ENCODE results near the gene IGF2. TPM values are rescaled to one million over a fixed set of nuclear protein-coding genes. Genes with fewer than 3 reads are reported as not detected.

IGF2 gene
- total RNA-seq, 1 donor from 2014 or later = 6.6 TPM

- Histone ChIP-seq H3K27me3 (ENCODE audit: control insufficient read depth, insufficient read depth, low read length) (peaks cover 2% of the 10 kb centered on the region), H3K4me3 (ENCODE audit: low read depth, low read length) (no peak overlapping the region), H3K36me3 (ENCODE audit: control insufficient read depth, insufficient read depth, low read length) (no peaks in the 10 kb centered on the region)
- no peak for FAIRE-seq
- TF ChIP-seq, protein P1, sequence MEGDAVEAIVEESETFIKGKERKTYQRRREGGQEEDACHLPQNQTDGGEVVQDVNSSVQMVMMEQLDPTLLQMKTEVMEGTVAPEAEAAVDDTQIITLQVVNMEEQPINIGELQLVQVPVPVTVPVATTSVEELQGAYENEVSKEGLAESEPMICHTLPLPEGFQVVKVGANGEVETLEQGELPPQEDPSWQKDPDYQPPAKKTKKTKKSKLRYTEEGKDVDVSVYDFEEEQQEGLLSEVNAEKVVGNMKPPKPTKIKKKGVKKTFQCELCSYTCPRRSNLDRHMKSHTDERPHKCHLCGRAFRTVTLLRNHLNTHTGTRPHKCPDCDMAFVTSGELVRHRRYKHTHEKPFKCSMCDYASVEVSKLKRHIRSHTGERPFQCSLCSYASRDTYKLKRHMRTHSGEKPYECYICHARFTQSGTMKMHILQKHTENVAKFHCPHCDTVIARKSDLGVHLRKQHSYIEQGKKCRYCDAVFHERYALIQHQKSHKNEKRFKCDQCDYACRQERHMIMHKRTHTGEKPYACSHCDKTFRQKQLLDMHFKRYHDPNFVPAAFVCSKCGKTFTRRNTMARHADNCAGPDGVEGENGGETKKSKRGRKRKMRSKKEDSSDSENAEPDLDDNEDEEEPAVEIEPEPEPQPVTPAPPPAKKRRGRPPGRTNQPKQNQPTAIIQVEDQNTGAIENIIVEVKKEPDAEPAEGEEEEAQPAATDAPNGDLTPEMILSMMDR (IDR thresholded peaks at IDR 0.05; ENCODE audit: insufficient read depth, low read length, severe bottlenecking) = no peak
- DNase-seq (ENCODE audit: low read depth) = no peak
Observed at GRCh38 chr11:2109541-2110019, 29.6 kb downstream of the IGF2 start.

DNA sequence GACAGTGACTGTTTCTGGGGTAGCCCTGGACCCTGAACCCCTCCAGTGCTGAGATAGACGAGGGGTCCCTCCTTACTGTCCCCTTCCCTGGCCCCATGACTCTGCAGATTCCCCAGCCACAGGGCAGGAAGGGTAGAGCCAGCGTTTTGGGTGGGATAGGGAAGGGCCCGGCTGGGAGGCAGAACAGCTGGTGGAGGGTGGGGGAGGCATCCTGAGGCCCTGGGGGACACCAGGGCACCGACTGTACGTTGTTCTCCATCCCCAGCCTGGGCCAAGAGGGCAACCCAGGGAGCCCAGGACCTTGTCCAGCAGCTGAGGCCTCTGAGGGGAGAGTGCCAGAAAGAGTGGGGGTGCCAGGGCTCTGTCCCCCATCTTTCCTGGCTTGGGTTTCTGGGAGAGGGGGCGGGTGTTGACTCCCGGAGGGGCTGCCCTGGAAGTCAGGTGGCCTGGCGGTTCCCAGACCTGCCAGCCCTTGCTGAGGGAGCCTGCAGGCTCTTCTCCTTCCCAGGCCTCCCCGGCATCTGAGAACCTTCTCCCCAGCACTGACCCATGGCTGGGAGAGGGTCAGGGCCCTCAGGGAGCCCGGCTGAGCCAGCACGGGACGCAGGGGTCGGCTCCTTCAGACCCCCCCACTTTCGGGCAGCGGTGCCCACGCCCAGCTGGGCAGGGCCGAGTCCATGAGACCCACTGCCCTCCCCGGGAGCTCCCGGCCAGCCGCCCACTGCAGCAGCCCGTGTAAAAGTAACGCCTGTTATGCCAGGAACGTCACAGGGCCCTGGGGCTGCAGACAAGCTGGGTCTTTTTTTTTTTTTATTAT lies 30.3 kb downstream of the IGF2 start:
- Histone ChIP-seq H3K4me3 (ENCODE audit: low read depth, low read length) (no peak overlapping the region), H3K27me3 (ENCODE audit: control insufficient read depth, insufficient read depth, low read length) (peaks cover 2% of the 10 kb centered on the region), H3K36me3 (ENCODE audit: control insufficient read depth, insufficient read depth, low read length) (no peaks in the 10 kb centered on the region)
- TF ChIP-seq, protein P1 (IDR thresholded peaks at IDR 0.05; ENCODE audit: insufficient read depth, low read length, severe bottlenecking) = no peak
- FAIRE-seq (no peak), DNase-seq (ENCODE audit: low read depth) (no peak)

- TF ChIP-seq, protein P1 (IDR thresholded peaks at IDR 0.05; ENCODE audit: insufficient read depth, low read length, severe bottlenecking) = no peak
- H3K27me3 ChIP-seq (ENCODE audit: control insufficient read depth, insufficient read depth, low read length) = peaks cover 3% of the 10 kb centered on the region
- FAIRE-seq = no peak
Observed at GRCh38 chr11:2107941-2108630, 31.1 kb downstream of the IGF2 start.

DNA sequence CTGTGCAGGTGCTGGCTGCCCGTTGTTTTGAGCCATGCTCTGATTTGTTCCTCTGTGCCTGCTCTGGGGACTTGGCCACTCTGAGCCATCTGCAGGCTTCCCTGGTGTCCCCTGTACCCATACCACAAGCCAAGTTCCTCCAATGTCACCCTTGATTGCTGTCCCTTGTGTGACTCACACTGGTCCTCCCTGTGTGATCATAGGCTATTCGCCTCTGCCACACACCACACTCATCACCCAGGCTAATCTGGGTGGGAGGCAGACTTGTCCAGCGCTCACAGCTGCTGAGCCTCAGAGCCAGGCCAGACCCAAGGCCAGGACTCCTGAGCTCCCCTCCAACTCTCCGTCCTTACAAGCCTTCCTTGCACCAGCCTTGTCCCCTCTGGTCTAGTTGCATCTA lies 31.7 kb downstream of the IGF2 start:
- FAIRE-seq (peak; percentile 43), DNase-seq (ENCODE audit: low read depth) (no peak)
- H3K4me3 ChIP-seq (ENCODE audit: low read depth, low read length) = no peak overlapping the region
- TF ChIP-seq, protein P1 (IDR thresholded peaks at IDR 0.05; ENCODE audit: insufficient read depth, low read length, severe bottlenecking) = no peak
- H3K27me3 ChIP-seq (ENCODE audit: control insufficient read depth, insufficient read depth, low read length) = peaks cover 6% of the 10 kb centered on the region
- H3K36me3 ChIP-seq (ENCODE audit: control insufficient read depth, insufficient read depth, low read length) = no peaks in the 10 kb centered on the region

More at GRCh38 chr11:2107941-2108630, 31.1 kb downstream of the IGF2 start:
- Histone ChIP-seq H3K4me3 (ENCODE audit: low read depth, low read length) (no peak overlapping the region), H3K36me3 (ENCODE audit: control insufficient read depth, insufficient read depth, low read length) (no peaks in the 10 kb centered on the region)
- no peak for DNase-seq (ENCODE audit: low read depth)

- DNase-seq (ENCODE audit: low read depth) (no peak), FAIRE-seq (no peak)
- no peak overlapping the region for H3K4me3 ChIP-seq (ENCODE audit: low read depth, low read length)
- no peaks in the 10 kb centered on the region for H3K36me3 ChIP-seq (ENCODE audit: control insufficient read depth, insufficient read depth, low read length)
- peaks cover 6% of the 10 kb centered on the region for H3K27me3 ChIP-seq (ENCODE audit: control insufficient read depth, insufficient read depth, low read length)
- TF ChIP-seq, protein P1 (IDR thresholded peaks at IDR 0.05; ENCODE audit: insufficient read depth, low read length, severe bottlenecking) = no peak
Observed at GRCh38 chr11:2106583-2107209, 32.5 kb downstream of the IGF2 start.
